GM13976 (cell line): ENCODE results near the gene RAG2.

Source experiments
- DNase-seq: peaks from one replicate; pipeline ENCODE4 v3.0.0; 2012; ENCODE audit warnings: low spot score
- in situ Hi-C: fragments of 300-500 bp; cut with MboI; formaldehyde crosslinking; loops from one replicate; pipeline ENCODE4 v1.12.0; 2022; ENCODE audit warnings: low sequenced_read_pairs, mixed read lengths, inconsistent platforms; ENCODE audit not compliant: unreplicated experiment
- TF ChIP-seq, protein P1 (sequence below): IDR thresholded peaks from 2 replicates; pipeline ENCODE4 v1.5.1; 2012; ENCODE audit warnings: borderline replicate concordance, mild to moderate bottlenecking; ENCODE audit not compliant: insufficient read depth; ENCODE audit errors: extremely low read depth, missing control alignments, control extremely low read depth

RAG2 gene

DNA sequence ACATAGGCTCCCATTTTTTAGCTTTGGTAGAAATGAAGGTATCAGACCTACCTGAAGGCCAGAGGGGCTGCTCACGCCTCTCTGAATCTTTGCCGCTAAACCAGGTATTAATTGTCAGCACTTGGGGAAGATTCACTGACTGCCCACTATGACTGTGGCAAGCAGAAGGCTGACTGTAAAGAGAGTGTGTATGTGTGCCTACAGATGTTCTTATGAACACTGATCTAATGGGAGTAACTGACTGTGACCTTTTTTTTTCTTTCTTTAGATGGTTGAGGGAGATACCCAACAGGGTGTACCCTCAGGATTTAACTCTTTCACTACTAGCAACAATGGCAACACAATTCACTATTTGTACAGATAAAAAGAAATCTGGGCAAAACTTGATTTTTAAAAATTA is at the start of gene RAG2:
TSS of gene RAG2 (minus strand) at position 186 of the 400 bp plus-strand sequence. CDS start 4,068 bp downstream, outside the sequence.
- no peak for DNase-seq
- TF ChIP-seq, protein P1, sequence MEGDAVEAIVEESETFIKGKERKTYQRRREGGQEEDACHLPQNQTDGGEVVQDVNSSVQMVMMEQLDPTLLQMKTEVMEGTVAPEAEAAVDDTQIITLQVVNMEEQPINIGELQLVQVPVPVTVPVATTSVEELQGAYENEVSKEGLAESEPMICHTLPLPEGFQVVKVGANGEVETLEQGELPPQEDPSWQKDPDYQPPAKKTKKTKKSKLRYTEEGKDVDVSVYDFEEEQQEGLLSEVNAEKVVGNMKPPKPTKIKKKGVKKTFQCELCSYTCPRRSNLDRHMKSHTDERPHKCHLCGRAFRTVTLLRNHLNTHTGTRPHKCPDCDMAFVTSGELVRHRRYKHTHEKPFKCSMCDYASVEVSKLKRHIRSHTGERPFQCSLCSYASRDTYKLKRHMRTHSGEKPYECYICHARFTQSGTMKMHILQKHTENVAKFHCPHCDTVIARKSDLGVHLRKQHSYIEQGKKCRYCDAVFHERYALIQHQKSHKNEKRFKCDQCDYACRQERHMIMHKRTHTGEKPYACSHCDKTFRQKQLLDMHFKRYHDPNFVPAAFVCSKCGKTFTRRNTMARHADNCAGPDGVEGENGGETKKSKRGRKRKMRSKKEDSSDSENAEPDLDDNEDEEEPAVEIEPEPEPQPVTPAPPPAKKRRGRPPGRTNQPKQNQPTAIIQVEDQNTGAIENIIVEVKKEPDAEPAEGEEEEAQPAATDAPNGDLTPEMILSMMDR = no peak
- in situ Hi-C loops = no loop called here

DNA sequence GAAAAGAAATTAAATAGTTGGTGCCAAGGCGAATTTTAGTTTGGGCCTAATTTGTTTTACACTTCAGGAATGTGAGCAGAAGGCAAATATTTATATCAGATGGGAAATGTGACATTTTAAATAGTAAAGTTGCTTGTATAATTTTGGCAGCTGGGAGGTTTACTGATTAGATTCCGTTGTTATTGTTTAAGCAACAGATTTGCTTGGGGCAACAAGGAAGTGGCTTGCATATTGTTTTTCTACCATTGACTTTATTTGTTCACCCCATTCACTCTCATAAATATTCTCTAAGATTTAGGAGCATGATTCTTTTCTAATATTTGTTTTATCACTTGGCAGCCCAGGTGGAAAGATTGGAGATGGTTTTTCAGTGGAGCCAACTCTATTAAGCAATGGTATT is 40.5 kb upstream of the RAG2 start:
- TF ChIP-seq, protein P1 = no peak
- no peak for DNase-seq
- in situ Hi-C loops = no loop called here

DNA sequence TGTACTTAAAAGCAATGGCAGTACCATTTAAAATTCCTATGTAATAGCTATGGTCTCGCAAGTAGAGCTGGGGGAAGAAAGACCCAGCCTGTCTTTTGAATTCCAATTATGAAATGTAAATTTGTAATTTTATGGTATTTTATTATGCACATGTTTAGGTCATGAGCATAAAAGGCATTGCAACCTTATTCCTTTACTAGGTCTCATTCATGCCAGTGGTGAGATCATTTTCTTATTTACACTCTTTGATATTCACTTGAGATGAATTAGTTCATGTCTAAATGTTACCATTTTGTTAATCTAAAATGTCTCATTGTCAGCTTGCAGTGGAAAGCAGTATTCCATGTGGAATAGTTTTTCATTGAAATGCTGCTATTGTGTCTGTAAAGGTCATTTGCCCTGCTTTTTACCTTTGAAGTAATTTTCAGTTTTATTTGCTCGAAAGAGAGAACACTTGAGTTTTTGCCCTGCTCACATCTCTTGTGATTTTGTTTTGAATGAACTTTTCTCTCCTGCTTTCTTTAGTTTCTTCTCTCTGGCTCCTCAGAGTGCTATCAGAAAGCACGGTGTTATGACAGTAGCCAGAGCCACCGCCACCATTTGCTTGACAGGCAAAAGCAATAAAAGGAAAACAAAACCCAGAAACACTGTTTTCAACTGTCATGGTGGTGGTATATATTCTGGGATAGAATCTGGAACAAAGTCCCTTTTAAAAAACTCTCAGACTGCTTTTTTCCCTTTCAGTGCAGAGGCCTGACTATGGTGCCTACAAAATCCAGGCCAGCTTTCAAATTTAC is 37.2 kb upstream of the RAG2 start:
- DNase-seq = no peak
- TF ChIP-seq, protein P1 = no peak
- in situ Hi-C loops = no loop called here

DNA sequence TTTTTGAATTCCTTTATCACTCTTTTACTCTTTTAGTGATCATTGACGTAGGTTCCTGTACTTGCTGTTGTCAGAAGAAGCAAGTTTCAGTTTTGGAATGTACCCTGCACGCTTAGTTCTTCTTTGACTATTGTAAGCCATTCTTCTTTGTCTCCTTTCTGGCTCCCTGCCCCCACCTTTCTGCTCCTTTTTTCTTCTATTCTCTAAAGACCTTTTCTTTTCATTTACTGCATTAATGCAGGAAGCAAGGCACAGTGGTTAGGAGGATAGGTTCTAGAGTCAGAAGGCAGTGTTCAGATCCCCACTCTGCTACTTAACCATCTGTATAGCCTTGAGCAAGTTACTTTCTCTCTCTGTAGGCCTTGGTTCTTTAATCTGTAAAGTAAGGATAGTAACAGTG is 33.7 kb upstream of the RAG2 start:
- TF ChIP-seq, protein P1 = no peak

DNA sequence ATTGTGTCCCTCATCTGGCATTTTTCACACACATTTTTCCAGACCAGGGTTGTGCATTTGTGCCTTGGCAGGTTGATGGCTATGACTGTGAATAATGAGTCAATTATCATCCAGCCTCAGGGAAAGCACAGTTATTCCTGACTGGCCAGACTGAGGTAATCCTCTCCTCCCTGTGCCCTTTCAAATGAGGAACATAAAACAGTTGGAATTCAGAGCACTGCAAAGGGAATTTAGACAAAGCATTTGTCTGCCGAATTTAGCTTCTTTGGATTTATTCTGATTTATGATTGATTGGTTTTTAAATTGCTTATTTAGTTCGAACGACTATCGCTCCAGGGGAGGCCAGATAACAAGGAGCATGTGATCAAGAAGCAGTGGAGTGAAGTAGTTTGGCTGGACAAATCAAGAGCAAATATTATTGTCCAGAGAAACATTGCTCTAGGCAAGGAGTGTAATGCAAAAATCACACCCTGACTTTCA is 30.8 kb upstream of the RAG2 start:
- in situ Hi-C loops = no loop called here
- TF ChIP-seq, protein P1 = no peak
- DNase-seq = no peak

More for the DNA sequence above, 33.7 kb upstream of the RAG2 start:
- in situ Hi-C loops = no loop called here
- DNase-seq = peak; percentile 30

DNA sequence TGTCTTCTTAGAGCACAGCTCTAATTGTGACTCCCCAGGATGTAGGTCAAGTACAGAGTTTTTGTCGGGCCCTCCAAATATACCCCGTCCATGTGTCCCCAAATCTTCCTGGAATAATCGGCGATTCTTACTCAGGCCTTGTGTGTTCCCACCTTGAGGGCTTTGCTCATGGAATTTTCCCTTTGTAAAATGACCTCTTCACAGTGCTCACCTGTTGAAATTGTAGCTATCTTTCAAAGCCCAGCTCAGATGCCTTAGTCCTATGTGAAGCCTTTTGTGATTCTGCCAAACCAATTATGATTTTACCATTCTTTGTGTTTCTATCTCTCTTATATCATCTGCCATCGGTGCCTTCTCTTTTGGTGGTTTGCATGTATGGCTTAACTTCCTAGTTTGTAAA is 30.1 kb upstream of the RAG2 start:
- TF ChIP-seq, protein P1 = no peak
- in situ Hi-C loops = no loop called here
- DNase-seq = no peak
